Naive thymus-derived CD4-positive, alpha-beta T cell (primary cell): ENCODE measurements around the gene LRRC3C. TPM values are rescaled to one million over a fixed set of nuclear protein-coding genes. Genes with fewer than 3 reads are reported as not detected.
"Not testable (repeated sequence)": the region's sequence is repeated elsewhere in the genome, so short reads cannot be mapped to it uniquely, and the experiment has no call there.

Experiments used
- ATAC-seq: fragments of 150-1000 bp; cut with Tn5 transposase; 2 replicates; pipeline ENCODE4 v1.10.0; 2021; ENCODE audit warnings: mild to moderate bottlenecking, moderate library complexity
- CTCF ChIA-PET: fragments of 350-600 bp; sonication (Branson Sonifier 250); formaldehyde crosslinking; loops from one replicate; lab custom pipeline; 2021; ENCODE audit warnings: antibody characterized with exemption; lab: Charles Lee
- POLR2A ChIA-PET: fragments of 350-600 bp; sonication (Branson Sonifier 250); formaldehyde crosslinking; loops from one replicate; lab custom pipeline; 2021; ENCODE audit warnings: antibody characterized with exemption, inconsistent platforms; lab: Charles Lee
- DNase-seq, 9 donors: peaks; one replicate each; pipeline versions ENCODE4 v3.0.0 to v3.0.0-alpha.2; 2020 to 2022; ENCODE audit warnings: mixed read lengths in 1 of 9
- H3K27ac ChIP-seq: one replicate; pipeline ENCODE4 v1.7.0; 2013; ENCODE audit warnings: mild to moderate bottlenecking, low read depth, low read length, moderate library complexity
- H3K27me3 ChIP-seq, 2 donors: one replicate each; pipeline ENCODE4 v1.7.0; 2013; ENCODE audit warnings: low read length in 2 of 2, mild to moderate bottlenecking in 2 of 2, moderate library complexity in 2 of 2; ENCODE audit not compliant: control insufficient read depth in 2 of 2, insufficient read depth in 2 of 2
- H3K36me3 ChIP-seq, 3 experiments: 1 replicate in 2 of 3; 2 replicates in 1 of 3; pipeline ENCODE4 v1.7.0; 2013; ENCODE audit warnings: low read length in 3 of 3, mild to moderate bottlenecking in 3 of 3, moderate library complexity in 1 of 3; ENCODE audit not compliant: insufficient read depth in 3 of 3, control insufficient read depth in 2 of 3
- H3K4me1 ChIP-seq, 2 donors: one replicate each; pipeline ENCODE4 v1.7.0; 2013; ENCODE audit warnings: low read length in 2 of 2, mild to moderate bottlenecking in 2 of 2, moderate library complexity in 1 of 2; ENCODE audit not compliant: control insufficient read depth in 2 of 2, insufficient read depth in 2 of 2
- H3K4me3 ChIP-seq: 2 replicates; pipeline ENCODE4 v1.7.0; 2013; ENCODE audit warnings: mild to moderate bottlenecking, low read length
- H3K9me3 ChIP-seq, 3 experiments: 1 replicate in 2 of 3; 2 replicates in 1 of 3; pipeline ENCODE4 v1.7.0; 2013; ENCODE audit warnings: low read length in 3 of 3; ENCODE audit not compliant: control insufficient read depth in 2 of 3
- H3K27ac Mint-ChIP-seq, 9 donors: one replicate each; pipeline ENCODE4 v1.8.0; 2020 to 2022; ENCODE audit warnings: mixed read lengths in 9 of 9, mild to moderate bottlenecking in 8 of 9, moderate library complexity in 5 of 9, inconsistent platforms in 2 of 9
- H3K27me3 Mint-ChIP-seq, 5 donors: one replicate each; pipeline ENCODE4 v1.8.0; 2021 to 2022; ENCODE audit warnings: mixed read lengths in 5 of 5, mild to moderate bottlenecking in 1 of 5
- H3K36me3 Mint-ChIP-seq, 5 donors: one replicate each; pipeline ENCODE4 v1.8.0; 2020 to 2022; ENCODE audit warnings: mixed read lengths in 5 of 5, mild to moderate bottlenecking in 3 of 5, inconsistent platforms in 1 of 5
- H3K4me1 Mint-ChIP-seq, 7 donors: one replicate each; pipeline ENCODE4 v1.8.0; 2020 to 2022; ENCODE audit warnings: mixed read lengths in 7 of 7, mild to moderate bottlenecking in 3 of 7, inconsistent platforms in 1 of 7
- H3K4me3 Mint-ChIP-seq, 10 donors: one replicate each; pipeline ENCODE4 v1.8.0; 2020 to 2022; ENCODE audit warnings: mild to moderate bottlenecking in 10 of 10, mixed read lengths in 10 of 10, moderate library complexity in 6 of 10, inconsistent platforms in 2 of 10
- H3K9me3 Mint-ChIP-seq, 11 donors: one replicate each; pipeline ENCODE4 v1.8.0; 2020 to 2022; ENCODE audit warnings: mixed read lengths in 11 of 11, mild to moderate bottlenecking in 4 of 11, inconsistent platforms in 1 of 11, moderate library complexity in 1 of 11
- intact Hi-C, 2 donors: fragments of 100-400 bp; cut with micrococcal nuclease; formaldehyde crosslinking; loops; one replicate each; pipeline ENCODE4 v1.15.1; 2023
- polyA plus RNA-seq, 2 donors: library from polyadenylated mRNA; unstranded; fragments of 300-500 nt; fragmentation: Illumina TruSeq; gene quantifications; one replicate each; pipeline ENCODE4 v1.2.3, GENCODE V29; 2021
- total RNA-seq, 6 experiments: library from RNA in 5 of 6; stranded (reverse) in 5 of 6; gene quantifications; 1 replicate in 5 of 6; 2 replicates in 1 of 6; pipeline ENCODE4 v1.2.3 and lab custom pipeline; 2021 to 2026

Gene LRRC3C
- total RNA-seq, result under 1 TPM in 1 of 5 experiments, not detected in 4; 0.27 TPM
- polyA plus RNA-seq, result not detected
- not detected for total RNA-seq (lab: John Stamatoyannopoulos, UW)

- Histone ChIP-seq H3K27me3 (no peaks in the 10 kb centered on the region), H3K9me3 (no peaks in the 10 kb centered on the region), H3K27ac (peak within 1 kb of the TSS; percentile 87), H3K4me3 (peak within 1 kb of the TSS; percentile 82), H3K36me3 (peaks cover 5 to 32% (median 10%) of the 10 kb centered on the region in 3 experiments), H3K4me1 (peaks cover 49 to 50% of the 10 kb centered on the region in 2 donors)
- H3K36me3 Mint-ChIP-seq, result peaks cover 5 to 32% (median 12%) of the 10 kb centered on the region in 5 donors
- DNase-seq (peak; percentile 86 to 95 (median 92)), ATAC-seq (peak; percentile 92)
- peak within 1 kb of the TSS; percentile 90 to 98 (median 92) for H3K4me3 Mint-ChIP-seq
- intact Hi-C loops, result loop anchor here (1.0 to 5.0 kb wide), 14 partner anchors 15 to 305 kb away; partner anchors contain the start of genes PSMD3 (in 2 of the 2), STARD3 (in 2 of the 2), IKZF3 (in 1 of the 2) and MED24 (in 1 of the 2)
- peaks cover 20 to 59% (median 46%) of the 10 kb centered on the region in 7 donors for H3K4me1 Mint-ChIP-seq
- POLR2A ChIA-PET, result interaction anchor here (0.6 to 2.5 kb wide), 20 partner anchors 11 to 309 kb away, joined by 3 to 14 read pairs (median 4); partner anchors contain the start of genes MIEN1, PSMD3 and ZPBP2
- CTCF ChIA-PET, result interaction anchor here (0.6 to 1.6 kb wide), 5 partner anchors 16 to 53 kb away, joined by 3 to 7 read pairs (median 3); partner anchors contain the start of gene PSMD3
- no peaks in the 10 kb centered on the region for H3K9me3 Mint-ChIP-seq
- no peaks in the 10 kb centered on the region for H3K27me3 Mint-ChIP-seq
- peak within 1 kb of the TSS; percentile 85 to 97 (median 93) for H3K27ac Mint-ChIP-seq
Measured at GRCh38 chr17:39927101-39927928, at the start of gene LRRC3C, which contains the start of gene ORMDL3. Gene LRRC3C, plus strand, starts transcription at chr17:39927732. Its CDS starts 13,792 bp downstream, at chr17:39941524. Gene ORMDL3, minus strand, starts transcription at chr17:39927601. Its CDS starts 3,398 bp downstream, at chr17:39924203.

- H3K27ac ChIP-seq, H3K4me3 Mint-ChIP-seq, H3K36me3 ChIP-seq, H3K4me3 ChIP-seq, H3K36me3 Mint-ChIP-seq, CTCF ChIA-PET, ATAC-seq, intact Hi-C loops, H3K27ac Mint-ChIP-seq, H3K9me3 ChIP-seq, H3K9me3 Mint-ChIP-seq, H3K27me3 ChIP-seq, H3K4me1 ChIP-seq, DNase-seq, H3K4me1 Mint-ChIP-seq: not testable (repeated sequence)
- peaks cover 5 to 40% (median 9%) of the 10 kb centered on the region in 5 donors for H3K27me3 Mint-ChIP-seq
- POLR2A ChIA-PET, result interaction anchor here (1.2 kb wide), 1 partner anchor 13 kb away, joined by 5 read pairs; no protein-coding TSS in a partner anchor
Measured at GRCh38 chr17:39886102-39886501, 41.4 kb upstream of the LRRC3C start.

- no peak overlapping the region for H3K4me3 ChIP-seq
- Mint-ChIP-seq H3K4me3 (no peak overlapping the region), H3K9me3 (no peaks in the 10 kb centered on the region), H3K27me3 (peaks cover 5 to 42% (median 9%) of the 10 kb centered on the region in 5 donors), H3K36me3 (peaks cover 0 to 3% (median 0%) of the 10 kb centered on the region in 5 donors), H3K4me1 (peaks cover 0 to 1% (median 0%) of the 10 kb centered on the region in 7 donors), H3K27ac (no peak overlapping the region)
- H3K27me3 ChIP-seq, result no peaks in the 10 kb centered on the region
- no peaks in the 10 kb centered on the region for H3K36me3 ChIP-seq
- no peak overlapping the region for H3K27ac ChIP-seq
- ATAC-seq (no peak), DNase-seq (no peak)
- H3K4me1 ChIP-seq, result no peaks in the 10 kb centered on the region
- ChIA-PET CTCF (interaction anchor here (0.6 to 0.7 kb wide), 2 partner anchors 100 to 153 kb away, joined by 4 to 5 read pairs; no protein-coding TSS in a partner anchor), POLR2A (interaction anchor here (0.7 to 1.2 kb wide), 2 partner anchors 14 to 95 kb away, joined by 5 to 6 read pairs; no protein-coding TSS in a partner anchor)
- no peaks in the 10 kb centered on the region for H3K9me3 ChIP-seq
- intact Hi-C loops, result no loop called here
Measured at GRCh38 chr17:39887078-39887477, 40.5 kb upstream of the LRRC3C start.

GRCh38 chr17:39889200-39889599, 38.3 kb upstream of the LRRC3C start:
- H3K27me3 Mint-ChIP-seq, result peaks cover 5 to 45% (median 9%) of the 10 kb centered on the region in 5 donors
- H3K4me3 ChIP-seq, result no peak overlapping the region
- H3K4me3 Mint-ChIP-seq, result no peak overlapping the region
- intact Hi-C loops, result no loop called here
- H3K36me3 ChIP-seq, result no peaks in the 10 kb centered on the region
- POLR2A ChIA-PET, result interaction anchor here (0.7 kb wide), 1 partner anchor 19 kb away, joined by 5 read pairs; no protein-coding TSS in a partner anchor
- CTCF ChIA-PET, result no interaction called here
- H3K4me1 Mint-ChIP-seq, result peaks cover 0 to 4% (median 0%) of the 10 kb centered on the region in 7 donors
- peaks cover 0 to 3% (median 0%) of the 10 kb centered on the region in 5 donors for H3K36me3 Mint-ChIP-seq
- ATAC-seq, result no peak
- no peak overlapping the region for H3K27ac Mint-ChIP-seq
- H3K4me1 ChIP-seq, result no peaks in the 10 kb centered on the region
- no peaks in the 10 kb centered on the region for H3K9me3 Mint-ChIP-seq
- DNase-seq, result no peak
- no peaks in the 10 kb centered on the region for H3K9me3 ChIP-seq
- no peak overlapping the region for H3K27ac ChIP-seq
- H3K27me3 ChIP-seq, result no peaks in the 10 kb centered on the region

GRCh38 chr17:39894681-39895376, 32.7 kb upstream of the LRRC3C start:
- Histone ChIP-seq H3K27ac (no peak overlapping the region), H3K4me1 (no peaks in the 10 kb centered on the region), H3K36me3 (no peaks in the 10 kb centered on the region), H3K4me3 (no peak overlapping the region), H3K9me3 (no peaks in the 10 kb centered on the region), H3K27me3 (no peaks in the 10 kb centered on the region)
- ChIA-PET POLR2A (interaction anchor here (0.9 to 1.2 kb wide), 3 partner anchors 14 to 32 kb away, joined by 3 to 6 read pairs (median 3); partner anchors contain the start of gene GSDMB), CTCF (interaction anchor here (0.7 to 1.2 kb wide), 4 partner anchors 9 to 643 kb away, joined by 3 read pairs; no protein-coding TSS in a partner anchor)
- H3K27me3 Mint-ChIP-seq, result peaks cover 0 to 10% (median 0%) of the 10 kb centered on the region in 5 donors
- intact Hi-C loops, result no loop called here
- no peak for ATAC-seq
- H3K36me3 Mint-ChIP-seq, result peaks cover 0 to 14% (median 3%) of the 10 kb centered on the region in 5 donors
- H3K27ac Mint-ChIP-seq, result peak overlapping the region in 5 of 9 donors; percentile 10 to 52 (median 12)
- DNase-seq, result no peak
- no peak overlapping the region for H3K4me3 Mint-ChIP-seq
- H3K4me1 Mint-ChIP-seq, result peaks cover 4 to 11% (median 10%) of the 10 kb centered on the region in 7 donors
- H3K9me3 Mint-ChIP-seq, result no peaks in the 10 kb centered on the region

GRCh38 chr17:39898088-39898487, 29.4 kb upstream of the LRRC3C start:
- H3K27ac Mint-ChIP-seq, result no peak overlapping the region
- POLR2A ChIA-PET, result no interaction called here
- CTCF ChIA-PET, result no interaction called here

More at GRCh38 chr17:39898088-39898487, 29.4 kb upstream of the LRRC3C start:
- peaks cover 0 to 24% (median 4%) of the 10 kb centered on the region in 5 donors for H3K36me3 Mint-ChIP-seq
- H3K4me1 Mint-ChIP-seq, result peaks cover 6 to 13% (median 10%) of the 10 kb centered on the region in 7 donors
- H3K4me3 ChIP-seq, result no peak overlapping the region
- no peak for DNase-seq
- H3K27me3 Mint-ChIP-seq, result no peaks in the 10 kb centered on the region
- H3K9me3 ChIP-seq, result no peaks in the 10 kb centered on the region
- H3K9me3 Mint-ChIP-seq, result no peaks in the 10 kb centered on the region
- H3K27ac ChIP-seq, result no peak overlapping the region
- peaks cover 1 to 3% of the 10 kb centered on the region in 2 donors for H3K4me1 ChIP-seq
- no peaks in the 10 kb centered on the region for H3K27me3 ChIP-seq
- intact Hi-C loops, result no loop called here
- no peak overlapping the region for H3K4me3 Mint-ChIP-seq
- no peak for ATAC-seq
- H3K36me3 ChIP-seq, result no peaks in the 10 kb centered on the region
